ENCODE measurements around the gene AATF.

AATF gene

GRCh38 chr17:36948717-36949460 lies at the start of gene AATF:
TSS of gene AATF (plus strand) at chr17:36948954. CDS start at chr17:36949126, 172 bp downstream.
- DNase-seq (ENCODE audit: low read depth) = peak; percentile 97

- DNase-seq (ENCODE audit: low read depth) = no peak
Observed at GRCh38 chr17:36899250-36900159, 49.2 kb upstream of the AATF start.

- no peak for DNase-seq (ENCODE audit: low read depth)
Observed at GRCh38 chr17:36900160-36900512, 48.6 kb upstream of the AATF start.

GRCh38 chr17:36901506-36901905 lies 47.2 kb upstream of the AATF start:
- DNase-seq (ENCODE audit: low read depth) = no peak

- no peak for DNase-seq (ENCODE audit: low read depth)
Observed at GRCh38 chr17:36907407-36907806, 41.3 kb upstream of the AATF start.

- no peak for DNase-seq (ENCODE audit: low read depth)
Observed at GRCh38 chr17:36910513-36910912, 38.2 kb upstream of the AATF start.

GRCh38 chr17:36911001-36911400 lies 37.8 kb upstream of the AATF start:
- DNase-seq (ENCODE audit: low read depth) = no peak

GRCh38 chr17:36913132-36913531 lies 35.6 kb upstream of the AATF start:
- no peak for DNase-seq (ENCODE audit: low read depth)

GRCh38 chr17:36918211-36918691 lies 30.5 kb upstream of the AATF start:
- no peak for DNase-seq (ENCODE audit: low read depth)

- no peak for DNase-seq (ENCODE audit: low read depth)
Observed at GRCh38 chr17:36919407-36919968, 29.3 kb upstream of the AATF start.

GRCh38 chr17:36920032-36921005 lies 28.4 kb upstream of the AATF start:
- no peak for DNase-seq (ENCODE audit: low read depth)

GRCh38 chr17:36921095-36921851 lies 27.5 kb upstream of the AATF start:
- no peak for DNase-seq (ENCODE audit: low read depth)

- no peak for DNase-seq (ENCODE audit: low read depth)
Observed at GRCh38 chr17:36922175-36922574, 26.6 kb upstream of the AATF start.

GRCh38 chr17:36923814-36924221 lies 24.9 kb upstream of the AATF start:
- no peak for DNase-seq (ENCODE audit: low read depth)

GRCh38 chr17:36926226-36926625 lies 22.5 kb upstream of the AATF start:
- DNase-seq (ENCODE audit: low read depth) = no peak

- DNase-seq (ENCODE audit: low read depth) = no peak
Observed at GRCh38 chr17:36926701-36927100, 22.1 kb upstream of the AATF start.

- no peak for DNase-seq (ENCODE audit: low read depth)
Observed at GRCh38 chr17:36928471-36929345, 20.0 kb upstream of the AATF start.

GRCh38 chr17:36929851-36930582 lies 18.7 kb upstream of the AATF start:
- no peak for DNase-seq (ENCODE audit: low read depth)

GRCh38 chr17:36930583-36930900 lies 18.2 kb upstream of the AATF start:
- no peak for DNase-seq (ENCODE audit: low read depth)

Measured in stimulated activated CD8-positive, alpha-beta memory T cell treated with anti-CD3 and anti-CD28 coated beads, Interleukin-15, amount 100 ng/mL, for 24 hours (primary cell).